Bronchial epithelial cell (primary cell): ENCODE data around the gene CBX5. TPM values are rescaled to one million over a fixed set of nuclear protein-coding genes. Genes with fewer than 3 reads are reported as not detected.

Source experiments
- DNase-seq: peaks from one replicate; pipeline ENCODE4 v3.0.0-alpha.2; 2010; ENCODE audit warnings: low read depth
- FAIRE-seq: peaks from 2 replicates; lab custom pipeline; 2011; peaks lifted over from hg19 to GRCh38; lab: Jason Lieb, UNC
- H3K27me3 ChIP-seq: 2 replicates; pipeline ENCODE4 v1.5.1; 2011; ENCODE audit warnings: low read length; ENCODE audit not compliant: control insufficient read depth, insufficient read depth
- H3K36me3 ChIP-seq: 2 replicates; pipeline ENCODE4 v1.5.1; 2011; ENCODE audit warnings: low read length; ENCODE audit not compliant: control insufficient read depth, insufficient read depth
- H3K4me3 ChIP-seq: 2 replicates; pipeline ENCODE4 v1.5.1; 2011; ENCODE audit warnings: mild to moderate bottlenecking, low read depth, low read length, control low read depth
- CTCF ChIP-seq: IDR thresholded peaks from 2 replicates; pipeline ENCODE4 v1.5.1; 2011; ENCODE audit warnings: mild to moderate bottlenecking, moderate library complexity, low read length, control low read depth, inconsistent platforms; ENCODE audit not compliant: insufficient read depth, severe bottlenecking
- total RNA-seq: library from RNA; depleted of rRNA; stranded (reverse); fragments of >200 nt; gene quantifications from 2 replicates; pipeline ENCODE4 v1.2.1, GENCODE V29; 2014

CBX5 gene
- total RNA-seq, 1 donor from 2014 or later = 13.2 TPM

- TF ChIP-seq CTCF = peak; percentile 41
- no peak for FAIRE-seq
- H3K27me3 ChIP-seq = no peaks in the 10 kb centered on the region
- peak; percentile 47 for DNase-seq
- H3K36me3 ChIP-seq = peaks cover 6% of the 10 kb centered on the region
- no peak overlapping the region for H3K4me3 ChIP-seq
These were observed 28.1 kb downstream of the CBX5 start for GRCh38 chr12:54251667-54252284.

- no peak for FAIRE-seq
- H3K27me3 ChIP-seq = no peaks in the 10 kb centered on the region
These were observed 30.4 kb downstream of the CBX5 start for GRCh38 chr12:54249489-54249888.

GRCh38 chr12:54246011-54246641 is 33.8 kb downstream of the CBX5 start:
- TF ChIP-seq CTCF = no peak
- DNase-seq = no peak
- FAIRE-seq = no peak
- no peaks in the 10 kb centered on the region for H3K27me3 ChIP-seq
- peaks cover 6% of the 10 kb centered on the region for H3K36me3 ChIP-seq
- no peak overlapping the region for H3K4me3 ChIP-seq

More at GRCh38 chr12:54249489-54249888, 30.4 kb downstream of the CBX5 start:
- no peak for DNase-seq
- no peak for TF ChIP-seq CTCF
- H3K4me3 ChIP-seq = no peak overlapping the region
- peaks cover 5% of the 10 kb centered on the region for H3K36me3 ChIP-seq

GRCh38 chr12:54240971-54241588 is 38.8 kb downstream of the CBX5 start:
- TF ChIP-seq CTCF = no peak
- no peak overlapping the region for H3K4me3 ChIP-seq
- peaks cover 3% of the 10 kb centered on the region for H3K36me3 ChIP-seq
- no peak for FAIRE-seq
- no peaks in the 10 kb centered on the region for H3K27me3 ChIP-seq
- peak; percentile 84 for DNase-seq

GRCh38 chr12:54240129-54240528 is 39.8 kb downstream of the CBX5 start:
- no peak for TF ChIP-seq CTCF
- Histone ChIP-seq H3K36me3 (peaks cover 2% of the 10 kb centered on the region), H3K4me3 (no peak overlapping the region), H3K27me3 (no peaks in the 10 kb centered on the region)
- DNase-seq = no peak
- no peak for FAIRE-seq
